DND-41 (cell line): Measurements from ENCODE around the gene ADD1.

Experiments
- ATAC-seq: fragments of 200-7000 bp; cut with Tn5 transposase; 3 replicates; pipeline ENCODE4 v1.9.1; 2021; ENCODE audit warnings: low read depth; ENCODE audit not compliant: insufficient read depth
- DNase-seq: peaks from one replicate; pipeline ENCODE4 v3.0.0-alpha.2; 2020
- H2AFZ ChIP-seq: 2 replicates; pipeline ENCODE4 v1.6.0; 2012; ENCODE audit warnings: low read depth, low read length
- H3K27ac ChIP-seq: 2 replicates; pipeline ENCODE4 v1.5.1; 2012; ENCODE audit warnings: low read length, inconsistent platforms
- H3K27me3 ChIP-seq: fragments of 200-600 bp; sonication (generic); 2 replicates; pipeline ENCODE4 v1.6.0; 2012; ENCODE audit warnings: low read length, mild to moderate bottlenecking, inconsistent platforms; ENCODE audit not compliant: insufficient read depth, poor library complexity
- H3K36me3 ChIP-seq: 2 replicates; pipeline ENCODE4 v1.5.1; 2012; ENCODE audit warnings: low read length, inconsistent platforms; ENCODE audit not compliant: insufficient read depth
- H3K4me1 ChIP-seq: 2 replicates; pipeline ENCODE4 v1.5.1; 2012; ENCODE audit warnings: mild to moderate bottlenecking, low read length; ENCODE audit not compliant: insufficient read depth
- H3K4me2 ChIP-seq: 2 replicates; pipeline ENCODE4 v1.6.0; 2012; ENCODE audit warnings: mild to moderate bottlenecking, moderate library complexity, low read length, inconsistent platforms; ENCODE audit not compliant: insufficient read depth
- H3K4me3 ChIP-seq, 2 experiments: fragments of 200-600 bp in 1 of 2; shearing (Covaris generic) in 1 of 2; 2 replicates each; pipeline ENCODE4 v1.5.1; 2012 to 2016; ENCODE audit warnings: inconsistent platforms in 2 of 2, low read length in 2 of 2, mild to moderate bottlenecking in 2 of 2, low read depth in 1 of 2, moderate library complexity in 1 of 2
- H3K79me2 ChIP-seq: 2 replicates; pipeline ENCODE4 v1.6.0; 2012; ENCODE audit warnings: low read length, inconsistent platforms; ENCODE audit not compliant: insufficient read depth
- H3K9ac ChIP-seq: 2 replicates; pipeline ENCODE4 v1.6.0; 2012; ENCODE audit warnings: low read depth, mild to moderate bottlenecking, inconsistent platforms, low read length, moderate library complexity
- H3K9me3 ChIP-seq: 2 replicates; pipeline ENCODE4 v1.5.1; 2012; ENCODE audit warnings: low read length, moderate library complexity, mild to moderate bottlenecking, inconsistent platforms; ENCODE audit not compliant: insufficient read depth, severe bottlenecking
- H4K20me1 ChIP-seq: 2 replicates; pipeline ENCODE4 v1.6.0; 2012; ENCODE audit warnings: low read length; ENCODE audit not compliant: insufficient read depth
- EZH2 ChIP-seq: IDR thresholded peaks from 3 replicates; pipeline ENCODE4 v1.6.1; 2012; ENCODE audit warnings: borderline replicate concordance, low read depth, mild to moderate bottlenecking, moderate library complexity, low read length, inconsistent platforms; ENCODE audit not compliant: severe bottlenecking
- TF ChIP-seq, protein P1 (sequence below): IDR thresholded peaks from 2 replicates; pipeline ENCODE4 v1.5.1; 2012; ENCODE audit warnings: borderline replicate concordance, low read length, moderate library complexity, mild to moderate bottlenecking; ENCODE audit not compliant: poor library complexity, severe bottlenecking; ENCODE audit errors: extremely low read depth

The ADD1 gene

DNA sequence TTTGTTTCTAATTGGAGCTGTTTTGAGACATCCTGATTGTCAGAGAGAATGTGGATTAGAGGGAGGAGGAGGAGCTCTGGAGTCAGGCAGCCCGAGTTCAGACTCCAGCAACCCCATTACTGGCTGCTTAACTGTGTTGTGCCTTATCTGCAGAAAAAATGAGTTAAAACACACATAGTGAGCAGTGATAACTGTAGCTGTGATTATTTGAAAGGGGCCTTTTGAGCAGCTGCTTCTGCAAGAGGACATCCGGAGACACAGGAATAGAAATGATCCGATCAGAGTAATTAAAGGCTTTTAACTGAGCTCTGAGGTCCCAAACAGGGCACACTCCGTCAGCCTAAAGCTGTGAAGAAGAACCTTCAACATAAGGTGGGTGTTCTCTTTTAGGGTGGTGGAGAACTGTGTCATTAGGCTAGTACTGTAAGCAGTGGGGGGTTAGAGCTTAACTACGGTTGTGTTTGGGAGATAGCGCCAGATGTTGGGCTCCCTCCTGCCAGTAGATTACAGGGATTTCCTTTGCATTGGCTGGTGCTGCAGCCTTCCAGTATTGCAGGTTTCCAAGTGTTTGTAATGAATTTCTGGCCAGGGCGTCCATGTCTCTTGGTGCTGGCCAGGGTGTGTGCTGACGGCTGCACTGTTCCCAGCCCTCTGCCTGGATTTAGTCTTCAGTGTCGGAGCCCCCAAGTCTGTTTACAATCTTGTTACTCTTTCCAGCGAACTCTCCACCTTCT, 24.3 kb downstream of the ADD1 start:
- DNase-seq = no peak
- no peak for ATAC-seq
- no peak overlapping the region for H3K27ac ChIP-seq
- no peak overlapping the region for H3K4me3 ChIP-seq
- TF ChIP-seq, protein P1, sequence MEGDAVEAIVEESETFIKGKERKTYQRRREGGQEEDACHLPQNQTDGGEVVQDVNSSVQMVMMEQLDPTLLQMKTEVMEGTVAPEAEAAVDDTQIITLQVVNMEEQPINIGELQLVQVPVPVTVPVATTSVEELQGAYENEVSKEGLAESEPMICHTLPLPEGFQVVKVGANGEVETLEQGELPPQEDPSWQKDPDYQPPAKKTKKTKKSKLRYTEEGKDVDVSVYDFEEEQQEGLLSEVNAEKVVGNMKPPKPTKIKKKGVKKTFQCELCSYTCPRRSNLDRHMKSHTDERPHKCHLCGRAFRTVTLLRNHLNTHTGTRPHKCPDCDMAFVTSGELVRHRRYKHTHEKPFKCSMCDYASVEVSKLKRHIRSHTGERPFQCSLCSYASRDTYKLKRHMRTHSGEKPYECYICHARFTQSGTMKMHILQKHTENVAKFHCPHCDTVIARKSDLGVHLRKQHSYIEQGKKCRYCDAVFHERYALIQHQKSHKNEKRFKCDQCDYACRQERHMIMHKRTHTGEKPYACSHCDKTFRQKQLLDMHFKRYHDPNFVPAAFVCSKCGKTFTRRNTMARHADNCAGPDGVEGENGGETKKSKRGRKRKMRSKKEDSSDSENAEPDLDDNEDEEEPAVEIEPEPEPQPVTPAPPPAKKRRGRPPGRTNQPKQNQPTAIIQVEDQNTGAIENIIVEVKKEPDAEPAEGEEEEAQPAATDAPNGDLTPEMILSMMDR = no peak
- no peak for TF ChIP-seq EZH2
- H3K4me2 ChIP-seq = no peak overlapping the region
- H3K4me1 ChIP-seq = no peaks in the 10 kb centered on the region
- no peak overlapping the region for H2AFZ ChIP-seq
- H3K27me3 ChIP-seq = no peaks in the 10 kb centered on the region
- H3K9ac ChIP-seq = no peak overlapping the region
- H3K36me3 ChIP-seq = no peaks in the 10 kb centered on the region
- H3K79me2 ChIP-seq = peaks cover 99% of the 10 kb centered on the region
- H4K20me1 ChIP-seq = peaks cover 60% of the 10 kb centered on the region
- H3K9me3 ChIP-seq = no peaks in the 10 kb centered on the region

GRCh38 chr4:2868877-2869487, 25.3 kb downstream of the ADD1 start:
- H3K4me2 ChIP-seq = no peak overlapping the region
- H2AFZ ChIP-seq = no peak overlapping the region
- H3K27me3 ChIP-seq = no peaks in the 10 kb centered on the region
- ATAC-seq (no peak), DNase-seq (no peak)
- no peak overlapping the region for H3K9ac ChIP-seq
- no peak for TF ChIP-seq EZH2
- TF ChIP-seq, protein P1 = no peak
- H3K79me2 ChIP-seq = peaks cover 99% of the 10 kb centered on the region
- peaks cover 63% of the 10 kb centered on the region for H4K20me1 ChIP-seq
- no peaks in the 10 kb centered on the region for H3K36me3 ChIP-seq
- no peaks in the 10 kb centered on the region for H3K9me3 ChIP-seq
- H3K27ac ChIP-seq = no peak overlapping the region
- no peak overlapping the region for H3K4me3 ChIP-seq
- H3K4me1 ChIP-seq = no peaks in the 10 kb centered on the region

DNA sequence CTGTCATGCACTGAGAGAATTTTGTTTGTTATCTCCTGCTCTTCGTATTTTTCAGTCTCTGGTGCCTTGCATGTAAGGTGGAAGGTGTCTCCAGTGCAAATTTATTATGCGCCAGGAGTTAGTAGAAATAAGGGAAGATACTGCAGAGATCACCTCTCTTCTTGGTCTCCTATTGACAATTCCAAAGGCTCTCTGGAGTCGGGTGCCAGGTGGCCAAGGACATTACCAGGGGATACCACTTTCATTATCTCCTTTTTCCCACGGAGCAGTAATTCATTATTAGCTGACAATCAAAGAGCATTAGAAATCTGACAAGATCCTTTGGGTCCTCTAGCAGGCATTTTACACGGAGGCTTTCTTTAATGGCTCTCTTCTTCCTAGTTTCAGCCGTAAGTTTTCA, 26.0 kb downstream of the ADD1 start:
- no peak for DNase-seq
- H3K4me3 ChIP-seq = no peak overlapping the region
- no peaks in the 10 kb centered on the region for H3K27me3 ChIP-seq
- no peak for TF ChIP-seq EZH2
- TF ChIP-seq, protein P1 = no peak
- no peak overlapping the region for H3K9ac ChIP-seq
- no peak overlapping the region for H2AFZ ChIP-seq
- H3K9me3 ChIP-seq = no peaks in the 10 kb centered on the region
- H3K36me3 ChIP-seq = no peaks in the 10 kb centered on the region
- peaks cover 61% of the 10 kb centered on the region for H4K20me1 ChIP-seq
- no peak overlapping the region for H3K27ac ChIP-seq
- no peaks in the 10 kb centered on the region for H3K4me1 ChIP-seq
- no peak for ATAC-seq
- peaks cover 99% of the 10 kb centered on the region for H3K79me2 ChIP-seq
- H3K4me2 ChIP-seq = no peak overlapping the region
